Activated CD4-positive, alpha-beta T cell treated with anti-CD3 and anti-CD28 coated beads for 48 hours (primary cell): ENCODE measurements around the gene TANC1.

ENCODE experiments used
- DNase-seq: peaks from one replicate; pipeline ENCODE4 v3.0.0-alpha.2; 2020

TANC1 gene

GRCh38 chr2:159232456-159233170 is 264.2 kb downstream of the TANC1 start:
- DNase-seq = no peak

- DNase-seq = no peak
Observed at GRCh38 chr2:159234868-159235267, 266.4 kb downstream of the TANC1 start.

- no peak for DNase-seq
Observed at GRCh38 chr2:159243529-159243928, 275.1 kb downstream of the TANC1 start.

- DNase-seq = no peak
Observed at GRCh38 chr2:159246325-159246988, 278.0 kb downstream of the TANC1 start.

GRCh38 chr2:159249990-159250715 is 281.7 kb downstream of the TANC1 start:
- DNase-seq = no peak

- no peak for DNase-seq
Observed at GRCh38 chr2:159251296-159252173, 283.1 kb downstream of the TANC1 start.

GRCh38 chr2:159252905-159253304 is 284.5 kb downstream of the TANC1 start:
- DNase-seq = no peak

- DNase-seq = no peak
Observed at GRCh38 chr2:159256159-159256558, 287.7 kb downstream of the TANC1 start.

GRCh38 chr2:159262226-159262625 is 293.8 kb downstream of the TANC1 start:
- no peak for DNase-seq

GRCh38 chr2:159262904-159263303 is 294.5 kb downstream of the TANC1 start:
- no peak for DNase-seq

GRCh38 chr2:159265171-159265576 is 296.7 kb downstream of the TANC1 start:
- DNase-seq = no peak

- no peak for DNase-seq
Observed at GRCh38 chr2:159266554-159266953, 298.1 kb downstream of the TANC1 start.

GRCh38 chr2:159267921-159268320 is 299.5 kb downstream of the TANC1 start:
- no peak for DNase-seq

- no peak for DNase-seq
Observed at GRCh38 chr2:159270744-159271379, 302.4 kb downstream of the TANC1 start.

GRCh38 chr2:159272156-159272555 is 303.7 kb downstream of the TANC1 start:
- no peak for DNase-seq

- no peak for DNase-seq
Observed at GRCh38 chr2:159275111-159275510, 306.7 kb downstream of the TANC1 start.

- DNase-seq = no peak
Observed at GRCh38 chr2:159279700-159280099, 311.3 kb downstream of the TANC1 start.

GRCh38 chr2:159281002-159281401 is 312.6 kb downstream of the TANC1 start:
- no peak for DNase-seq
